ENCODE measurements around the gene DAPK2. TPM values are rescaled to one million over a fixed set of nuclear protein-coding genes. Genes with fewer than 3 reads are reported as not detected.

Gene DAPK2
- total RNA-seq, 1 donor = 23.5 TPM

DNA sequence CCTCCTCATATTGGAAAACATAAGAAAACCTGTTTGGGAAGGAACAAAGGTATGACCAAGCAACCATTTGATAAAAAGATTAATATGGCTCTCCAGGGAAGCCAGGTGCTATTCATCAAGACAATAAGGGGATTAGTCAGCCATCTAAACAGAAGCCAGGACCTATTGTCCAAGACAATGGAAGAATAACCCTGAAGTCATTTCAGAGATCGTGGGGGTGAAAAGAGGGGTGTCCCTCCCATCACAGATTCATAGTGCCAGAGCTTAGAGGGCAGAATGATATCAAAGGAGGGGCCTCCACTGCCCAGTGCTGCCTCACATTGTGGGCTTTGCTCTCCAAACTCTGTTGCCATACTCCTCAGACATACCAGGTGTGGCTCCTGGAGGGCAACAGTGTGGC is 73.5 kb downstream of the DAPK2 start:
- Histone ChIP-seq H3K36me3 (ENCODE audit: insufficient read depth, low read length) (no peaks in the 10 kb centered on the region), H3K27me3 (ENCODE audit: insufficient read depth, low read length) (no peaks in the 10 kb centered on the region), H3K4me1 (ENCODE audit: insufficient read depth, low read length) (peaks cover 5% of the 10 kb centered on the region), H2AFZ (ENCODE audit: low read length) (no peak overlapping the region), H3K27ac (ENCODE audit: low read depth, low read length) (no peak overlapping the region), H3K79me2 (ENCODE audit: insufficient read depth, low read length) (no peaks in the 10 kb centered on the region), H3K4me3 (ENCODE audit: insufficient read depth, low read length) (no peak overlapping the region), H3K9me3 (ENCODE audit: low read depth, low read length) (no peaks in the 10 kb centered on the region), H4K20me1 (ENCODE audit: insufficient read depth, low read length) (no peaks in the 10 kb centered on the region), H3K4me2 (ENCODE audit: insufficient read depth, low read length) (no peak overlapping the region)
- DNase-seq (ENCODE audit: insufficient read length, low spot score, missing footprints) = no peak
- TF ChIP-seq, protein P1, sequence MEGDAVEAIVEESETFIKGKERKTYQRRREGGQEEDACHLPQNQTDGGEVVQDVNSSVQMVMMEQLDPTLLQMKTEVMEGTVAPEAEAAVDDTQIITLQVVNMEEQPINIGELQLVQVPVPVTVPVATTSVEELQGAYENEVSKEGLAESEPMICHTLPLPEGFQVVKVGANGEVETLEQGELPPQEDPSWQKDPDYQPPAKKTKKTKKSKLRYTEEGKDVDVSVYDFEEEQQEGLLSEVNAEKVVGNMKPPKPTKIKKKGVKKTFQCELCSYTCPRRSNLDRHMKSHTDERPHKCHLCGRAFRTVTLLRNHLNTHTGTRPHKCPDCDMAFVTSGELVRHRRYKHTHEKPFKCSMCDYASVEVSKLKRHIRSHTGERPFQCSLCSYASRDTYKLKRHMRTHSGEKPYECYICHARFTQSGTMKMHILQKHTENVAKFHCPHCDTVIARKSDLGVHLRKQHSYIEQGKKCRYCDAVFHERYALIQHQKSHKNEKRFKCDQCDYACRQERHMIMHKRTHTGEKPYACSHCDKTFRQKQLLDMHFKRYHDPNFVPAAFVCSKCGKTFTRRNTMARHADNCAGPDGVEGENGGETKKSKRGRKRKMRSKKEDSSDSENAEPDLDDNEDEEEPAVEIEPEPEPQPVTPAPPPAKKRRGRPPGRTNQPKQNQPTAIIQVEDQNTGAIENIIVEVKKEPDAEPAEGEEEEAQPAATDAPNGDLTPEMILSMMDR (IDR thresholded peaks at IDR 0.05; ENCODE audit: extremely low read depth, low read depth, low read length) = no peak

DNA sequence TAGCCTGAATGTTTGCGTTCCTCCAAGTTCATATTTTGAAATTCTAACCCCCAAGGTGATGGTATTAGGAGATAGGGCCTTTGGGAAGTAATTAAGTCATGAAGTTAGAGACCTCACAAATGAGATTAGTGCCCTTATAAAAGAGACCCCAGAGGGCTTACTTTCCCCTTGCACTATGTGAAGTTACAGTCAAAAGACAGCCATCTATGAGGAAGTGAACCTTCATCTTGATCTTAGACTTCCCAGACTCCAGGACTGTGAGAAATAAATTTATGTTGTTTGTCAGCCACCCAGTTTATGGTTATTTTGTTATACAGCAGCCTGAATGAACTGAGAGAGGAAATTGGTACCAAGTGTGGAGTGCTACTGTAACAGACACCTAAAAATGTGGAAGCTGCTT is 74.4 kb downstream of the DAPK2 start:
- TF ChIP-seq, protein P1 (IDR thresholded peaks at IDR 0.05; ENCODE audit: extremely low read depth, low read depth, low read length) = no peak
- Histone ChIP-seq H3K9me3 (ENCODE audit: low read depth, low read length) (no peaks in the 10 kb centered on the region), H2AFZ (ENCODE audit: low read length) (no peak overlapping the region), H4K20me1 (ENCODE audit: insufficient read depth, low read length) (no peaks in the 10 kb centered on the region), H3K27me3 (ENCODE audit: insufficient read depth, low read length) (no peaks in the 10 kb centered on the region), H3K4me2 (ENCODE audit: insufficient read depth, low read length) (no peak overlapping the region), H3K4me3 (ENCODE audit: insufficient read depth, low read length) (no peak overlapping the region), H3K27ac (ENCODE audit: low read depth, low read length) (no peak overlapping the region), H3K4me1 (ENCODE audit: insufficient read depth, low read length) (peaks cover 5% of the 10 kb centered on the region), H3K36me3 (ENCODE audit: insufficient read depth, low read length) (no peaks in the 10 kb centered on the region), H3K79me2 (ENCODE audit: insufficient read depth, low read length) (no peaks in the 10 kb centered on the region)
- DNase-seq (ENCODE audit: insufficient read length, low spot score, missing footprints) = no peak

DNA sequence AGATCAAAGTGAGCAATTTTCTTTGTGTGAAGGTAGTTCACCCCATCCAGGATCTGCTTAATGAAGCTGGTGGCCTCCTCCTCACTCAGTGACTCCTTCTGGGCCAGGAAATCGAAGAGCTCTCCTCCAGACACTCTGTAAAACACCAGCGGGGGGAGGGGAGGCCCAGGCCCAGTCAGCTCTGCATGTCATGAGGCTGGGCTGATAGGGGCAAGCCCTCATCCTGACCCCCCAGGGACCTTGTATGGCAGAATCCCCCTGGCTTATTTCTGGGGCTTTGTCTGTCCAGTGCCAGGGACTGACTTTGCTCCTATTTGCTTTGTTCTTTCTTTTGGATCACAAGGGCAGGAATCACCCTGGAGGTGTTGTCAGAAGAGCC is 74.9 kb downstream of the DAPK2 start:
- Histone ChIP-seq H3K27me3 (ENCODE audit: insufficient read depth, low read length) (no peaks in the 10 kb centered on the region), H3K27ac (ENCODE audit: low read depth, low read length) (no peak overlapping the region), H3K9me3 (ENCODE audit: low read depth, low read length) (no peaks in the 10 kb centered on the region), H3K4me1 (ENCODE audit: insufficient read depth, low read length) (peaks cover 5% of the 10 kb centered on the region), H4K20me1 (ENCODE audit: insufficient read depth, low read length) (no peaks in the 10 kb centered on the region), H3K4me2 (ENCODE audit: insufficient read depth, low read length) (no peak overlapping the region), H2AFZ (ENCODE audit: low read length) (peak overlapping the region; percentile 30), H3K4me3 (ENCODE audit: insufficient read depth, low read length) (no peak overlapping the region), H3K79me2 (ENCODE audit: insufficient read depth, low read length) (no peaks in the 10 kb centered on the region), H3K36me3 (ENCODE audit: insufficient read depth, low read length) (no peaks in the 10 kb centered on the region)
- TF ChIP-seq, protein P1 (IDR thresholded peaks at IDR 0.05; ENCODE audit: extremely low read depth, low read depth, low read length) = no peak
- no peak for DNase-seq (ENCODE audit: insufficient read length, low spot score, missing footprints)

DNA sequence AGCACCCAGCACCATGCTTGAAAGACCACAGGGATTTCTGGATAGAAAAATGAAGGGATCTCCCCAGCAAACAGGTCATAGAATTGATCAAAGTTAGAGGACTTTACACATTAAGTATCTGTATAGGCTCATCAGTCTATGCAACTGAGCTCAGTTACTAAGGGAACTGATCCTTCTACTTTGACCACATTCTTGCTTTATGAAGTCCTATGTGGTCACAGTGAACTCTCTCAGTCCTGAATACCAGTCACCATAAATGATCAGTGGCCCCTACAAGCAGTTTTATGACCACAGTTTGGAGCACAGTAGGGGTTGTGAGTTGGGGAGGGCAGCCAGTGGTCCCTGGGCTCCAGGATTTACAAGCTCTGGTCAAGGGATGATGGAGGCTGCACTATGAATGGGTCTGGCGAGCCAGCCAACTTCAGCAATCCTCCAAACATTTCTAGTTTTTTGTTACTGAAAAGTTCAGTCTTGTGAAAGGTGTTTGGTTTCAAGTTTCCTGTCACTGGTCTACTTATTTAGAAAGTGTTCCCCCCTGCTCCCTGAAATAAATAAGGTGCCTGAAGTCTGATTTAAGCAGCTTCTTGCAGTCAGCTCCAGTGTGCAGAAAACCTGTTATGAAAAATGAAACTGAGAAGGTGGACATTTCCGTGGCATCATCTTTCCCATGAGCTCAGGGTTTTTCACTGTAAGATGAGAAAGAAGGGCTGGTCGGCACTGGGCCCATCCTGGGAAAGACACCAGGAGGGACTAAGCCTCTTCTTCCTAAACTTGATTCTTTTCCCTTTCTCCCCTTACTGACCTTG is 75.5 kb downstream of the DAPK2 start:
- Histone ChIP-seq H3K36me3 (ENCODE audit: insufficient read depth, low read length) (no peaks in the 10 kb centered on the region), H3K4me2 (ENCODE audit: insufficient read depth, low read length) (no peak overlapping the region), H2AFZ (ENCODE audit: low read length) (peak overlapping the region; percentile 30), H3K27me3 (ENCODE audit: insufficient read depth, low read length) (no peaks in the 10 kb centered on the region), H3K9me3 (ENCODE audit: low read depth, low read length) (no peaks in the 10 kb centered on the region), H3K4me1 (ENCODE audit: insufficient read depth, low read length) (peaks cover 5% of the 10 kb centered on the region), H3K27ac (ENCODE audit: low read depth, low read length) (no peak overlapping the region), H3K4me3 (ENCODE audit: insufficient read depth, low read length) (no peak overlapping the region), H4K20me1 (ENCODE audit: insufficient read depth, low read length) (no peaks in the 10 kb centered on the region), H3K79me2 (ENCODE audit: insufficient read depth, low read length) (no peaks in the 10 kb centered on the region)
- DNase-seq (ENCODE audit: insufficient read length, low spot score, missing footprints) = no peak
- TF ChIP-seq, protein P1 (IDR thresholded peaks at IDR 0.05; ENCODE audit: extremely low read depth, low read depth, low read length) = no peak
